Mucosa of stomach (tissue), 1 donor: ENCODE measurements around the gene DSG4.

Experiments used
- H3K27me3 ChIP-seq: one replicate; pipeline ENCODE4 v1.7.0; 2013; ENCODE audit warnings: mild to moderate bottlenecking, low read length; ENCODE audit not compliant: control insufficient read depth, insufficient read depth
- H3K36me3 ChIP-seq: one replicate; pipeline ENCODE4 v1.7.0; 2013; ENCODE audit warnings: low read length; ENCODE audit not compliant: control insufficient read depth, insufficient read depth
- H3K4me1 ChIP-seq: one replicate; pipeline ENCODE4 v1.7.0; 2013; ENCODE audit warnings: mild to moderate bottlenecking, low read length; ENCODE audit not compliant: control insufficient read depth, insufficient read depth
- H3K4me3 ChIP-seq: one replicate; pipeline ENCODE4 v1.7.0; 2013; ENCODE audit warnings: low read length
- H3K9ac ChIP-seq: one replicate; pipeline ENCODE4 v1.7.0; 2013; ENCODE audit warnings: mild to moderate bottlenecking, low read length, moderate library complexity
- H3K9me3 ChIP-seq: one replicate; pipeline ENCODE4 v1.7.0; 2013; ENCODE audit warnings: mild to moderate bottlenecking, low read length, moderate library complexity; ENCODE audit not compliant: control insufficient read depth
- donor health status: Pancreatic carcinoma.

DSG4 gene

DNA sequence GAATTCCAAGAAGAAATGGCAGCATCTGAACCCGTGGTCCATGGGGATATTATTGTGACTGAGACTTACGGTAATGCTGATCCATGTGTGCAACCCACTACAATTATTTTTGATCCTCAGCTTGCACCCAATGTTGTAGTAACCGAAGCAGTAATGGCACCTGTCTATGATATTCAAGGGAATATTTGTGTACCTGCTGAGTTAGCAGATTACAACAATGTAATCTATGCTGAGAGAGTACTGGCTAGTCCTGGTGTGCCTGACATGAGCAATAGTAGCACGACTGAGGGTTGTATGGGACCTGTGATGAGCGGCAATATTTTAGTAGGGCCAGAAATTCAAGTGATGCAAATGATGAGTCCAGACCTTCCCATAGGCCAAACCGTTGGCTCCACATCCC, 36.6 kb downstream of the DSG4 start:
- Histone ChIP-seq H3K36me3 (no peaks in the 10 kb centered on the region), H3K4me3 (no peak overlapping the region), H3K27me3 (no peaks in the 10 kb centered on the region), H3K9ac (no peak overlapping the region), H3K9me3 (no peaks in the 10 kb centered on the region), H3K4me1 (no peaks in the 10 kb centered on the region)

DNA sequence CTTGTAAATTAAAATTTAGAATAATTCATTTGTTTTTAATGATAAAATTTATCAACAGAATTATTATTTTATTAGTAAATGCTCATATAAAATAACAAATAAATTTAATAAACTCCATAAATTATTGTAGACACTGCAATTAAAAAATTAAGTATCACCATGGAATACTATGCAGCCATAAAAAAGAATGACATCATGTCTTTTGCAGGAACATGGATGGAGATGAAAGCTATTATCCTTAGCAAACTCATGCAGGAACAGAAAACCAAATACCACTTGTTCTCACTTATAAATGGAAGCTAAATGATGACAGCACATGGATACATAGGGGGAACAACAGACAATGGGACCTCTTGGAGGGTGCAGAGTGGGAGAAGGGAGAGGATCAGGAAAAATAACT, 41.3 kb downstream of the DSG4 start:
- H3K4me3 ChIP-seq, result no peak overlapping the region
- no peaks in the 10 kb centered on the region for H3K27me3 ChIP-seq
- no peak overlapping the region for H3K9ac ChIP-seq
- H3K4me1 ChIP-seq, result peaks cover 10% of the 10 kb centered on the region
- H3K9me3 ChIP-seq, result no peaks in the 10 kb centered on the region
- H3K36me3 ChIP-seq, result no peaks in the 10 kb centered on the region

GRCh38 chr18:31419457-31419932, 42.9 kb downstream of the DSG4 start:
- Histone ChIP-seq H3K9ac (no peak overlapping the region), H3K4me1 (peaks cover 14% of the 10 kb centered on the region), H3K9me3 (no peaks in the 10 kb centered on the region), H3K4me3 (no peak overlapping the region), H3K36me3 (no peaks in the 10 kb centered on the region), H3K27me3 (no peaks in the 10 kb centered on the region)

GRCh38 chr18:31420032-31420431, 43.5 kb downstream of the DSG4 start:
- no peaks in the 10 kb centered on the region for H3K9me3 ChIP-seq
- no peak overlapping the region for H3K9ac ChIP-seq
- no peaks in the 10 kb centered on the region for H3K27me3 ChIP-seq
- peaks cover 14% of the 10 kb centered on the region for H3K4me1 ChIP-seq
- H3K4me3 ChIP-seq, result no peak overlapping the region
- no peaks in the 10 kb centered on the region for H3K36me3 ChIP-seq

- no peaks in the 10 kb centered on the region for H3K36me3 ChIP-seq
- no peaks in the 10 kb centered on the region for H3K9me3 ChIP-seq
- no peaks in the 10 kb centered on the region for H3K27me3 ChIP-seq
- H3K4me3 ChIP-seq, result no peak overlapping the region
- peaks cover 14% of the 10 kb centered on the region for H3K4me1 ChIP-seq
- no peak overlapping the region for H3K9ac ChIP-seq
Measured at GRCh38 chr18:31420524-31420923, 43.9 kb downstream of the DSG4 start.

DNA sequence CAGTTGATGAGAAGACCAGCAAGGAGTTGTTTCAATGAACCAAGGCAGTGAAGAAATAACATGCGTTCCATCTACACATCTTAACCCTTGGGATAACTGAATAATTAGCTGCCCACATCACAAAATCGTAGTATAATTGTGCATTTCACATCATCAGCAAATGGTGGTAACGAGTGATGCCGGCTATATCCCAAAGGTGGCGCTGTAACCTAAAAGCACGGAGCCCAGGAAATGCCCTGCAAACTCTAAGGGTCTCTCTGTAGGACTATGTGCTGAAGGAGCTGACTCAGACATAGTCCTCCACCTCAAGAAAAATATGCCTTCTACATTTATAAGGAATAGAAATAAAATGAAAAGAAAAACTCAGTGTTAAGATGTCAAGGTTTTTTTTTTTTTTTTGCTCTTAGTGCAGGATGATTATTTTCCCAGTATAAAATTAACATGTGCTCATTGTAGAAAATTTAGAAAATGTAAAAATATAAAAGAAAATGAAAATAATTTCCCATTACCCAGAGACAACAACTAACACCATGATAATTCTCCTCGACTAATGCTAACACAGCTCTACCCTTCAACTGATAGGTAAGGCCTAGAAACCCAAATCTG, 47.9 kb downstream of the DSG4 start:
- H3K36me3 ChIP-seq, result no peaks in the 10 kb centered on the region
- H3K27me3 ChIP-seq, result no peaks in the 10 kb centered on the region
- no peaks in the 10 kb centered on the region for H3K9me3 ChIP-seq
- H3K9ac ChIP-seq, result no peak overlapping the region
- H3K4me3 ChIP-seq, result no peak overlapping the region
- H3K4me1 ChIP-seq, result peaks cover 19% of the 10 kb centered on the region

GRCh38 chr18:31426021-31426420, 49.4 kb downstream of the DSG4 start:
- Histone ChIP-seq H3K9ac (no peak overlapping the region), H3K4me1 (peaks cover 27% of the 10 kb centered on the region), H3K36me3 (no peaks in the 10 kb centered on the region), H3K9me3 (no peaks in the 10 kb centered on the region), H3K27me3 (no peaks in the 10 kb centered on the region), H3K4me3 (no peak overlapping the region)

GRCh38 chr18:31426871-31427406, 50.4 kb downstream of the DSG4 start:
- H3K9me3 ChIP-seq, result no peaks in the 10 kb centered on the region
- peaks cover 27% of the 10 kb centered on the region for H3K4me1 ChIP-seq
- H3K4me3 ChIP-seq, result no peak overlapping the region
- no peaks in the 10 kb centered on the region for H3K27me3 ChIP-seq
- no peak overlapping the region for H3K9ac ChIP-seq
- no peaks in the 10 kb centered on the region for H3K36me3 ChIP-seq

DNA sequence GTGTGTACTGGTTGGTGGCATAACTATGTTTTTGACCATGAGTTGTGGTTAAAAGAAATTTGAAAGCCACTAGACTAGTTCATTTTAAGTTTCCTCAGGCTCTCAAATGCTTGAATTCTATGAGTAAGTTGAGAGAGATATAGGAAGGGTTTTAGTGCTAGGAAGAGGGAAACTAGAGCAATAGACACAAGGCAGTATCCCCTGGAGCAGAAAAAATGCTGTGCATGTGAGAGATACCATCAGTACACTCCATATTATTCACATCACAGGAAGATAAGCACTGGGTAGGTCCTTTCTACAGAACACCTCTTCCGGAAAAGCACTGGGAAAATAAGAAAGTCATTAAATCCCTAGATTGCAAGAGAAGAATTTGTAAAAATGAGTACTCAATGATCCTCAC, 51.6 kb downstream of the DSG4 start:
- Histone ChIP-seq H3K36me3 (no peaks in the 10 kb centered on the region), H3K27me3 (no peaks in the 10 kb centered on the region), H3K4me3 (no peak overlapping the region), H3K4me1 (peaks cover 20% of the 10 kb centered on the region), H3K9me3 (no peaks in the 10 kb centered on the region), H3K9ac (no peak overlapping the region)

- no peaks in the 10 kb centered on the region for H3K36me3 ChIP-seq
- H3K4me1 ChIP-seq, result peaks cover 20% of the 10 kb centered on the region
- H3K27me3 ChIP-seq, result no peaks in the 10 kb centered on the region
- no peak overlapping the region for H3K9ac ChIP-seq
- no peak overlapping the region for H3K4me3 ChIP-seq
- H3K9me3 ChIP-seq, result no peaks in the 10 kb centered on the region
Measured at GRCh38 chr18:31429623-31430022, 53.0 kb downstream of the DSG4 start.

GRCh38 chr18:31430072-31430471, 53.5 kb downstream of the DSG4 start:
- H3K9me3 ChIP-seq, result no peaks in the 10 kb centered on the region
- no peaks in the 10 kb centered on the region for H3K27me3 ChIP-seq
- H3K4me3 ChIP-seq, result no peak overlapping the region
- no peaks in the 10 kb centered on the region for H3K36me3 ChIP-seq
- H3K4me1 ChIP-seq, result peaks cover 20% of the 10 kb centered on the region
- H3K9ac ChIP-seq, result no peak overlapping the region

GRCh38 chr18:31430554-31430953, 54.0 kb downstream of the DSG4 start:
- Histone ChIP-seq H3K9me3 (no peaks in the 10 kb centered on the region), H3K4me3 (no peak overlapping the region), H3K36me3 (no peaks in the 10 kb centered on the region), H3K9ac (no peak overlapping the region), H3K4me1 (peaks cover 20% of the 10 kb centered on the region), H3K27me3 (no peaks in the 10 kb centered on the region)

DNA sequence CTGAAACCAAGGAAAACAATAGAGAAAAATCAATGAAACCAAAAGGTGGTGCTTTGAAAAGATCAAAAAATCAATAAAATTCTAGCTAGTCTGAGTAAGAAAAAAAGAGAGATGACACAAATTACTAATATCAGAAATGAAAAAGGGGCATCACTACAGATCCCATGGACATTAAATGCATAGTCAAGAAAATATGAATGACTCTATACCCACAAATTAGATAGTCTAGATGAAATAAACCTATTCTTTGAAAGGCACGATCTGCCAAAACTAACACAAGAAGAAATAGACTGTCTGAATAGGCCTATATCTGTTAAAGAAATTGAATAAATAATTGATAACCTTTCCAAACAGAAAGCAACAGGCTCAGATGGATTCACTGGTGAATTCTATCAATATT, 55.7 kb downstream of the DSG4 start:
- Histone ChIP-seq H3K9me3 (no peaks in the 10 kb centered on the region), H3K4me1 (peaks cover 20% of the 10 kb centered on the region), H3K4me3 (no peak overlapping the region), H3K27me3 (no peaks in the 10 kb centered on the region), H3K9ac (no peak overlapping the region), H3K36me3 (no peaks in the 10 kb centered on the region)
